ENCODE measurements around the gene COA3. TPM values are rescaled to one million over a fixed set of nuclear protein-coding genes. Genes with fewer than 3 reads are reported as not detected.

COA3 gene
- total and polyA plus RNA-seq, 2 donors (not counting 1 experiment from before 2014, with no cell fraction given): 53.5 to 80.3 TPM

GRCh38 chr17:42792545-42792944 is 6.0 kb downstream of the COA3 start:
- H3K9ac ChIP-seq (ENCODE audit: insufficient read depth, low read length): no peak overlapping the region
- no peak overlapping the region for H3K4me3 ChIP-seq (replicated peaks in 1 of 4; ENCODE audit: control extremely low read depth in 1 of 4, insufficient read depth in 1 of 4, low read depth in 3 of 4, low read length in 4 of 4)
- no peak for DNase-seq (ENCODE audit: low read depth in 2 of 2)
- H3K4me2 ChIP-seq (ENCODE audit: extremely low read depth, insufficient read depth, low read length): no peak overlapping the region
- H3K79me2 ChIP-seq (ENCODE audit: control insufficient read depth, insufficient read depth, low read length): peaks cover under 1% of the 10 kb centered on the region
- H3K36me3 ChIP-seq (ENCODE audit: control insufficient read depth, insufficient read depth, low read length): peaks cover 5% of the 10 kb centered on the region
- H2AFZ ChIP-seq (ENCODE audit: low read length): no peak overlapping the region
- H3K9me3 ChIP-seq (ENCODE audit: control insufficient read depth, insufficient read depth, low read depth, low read length): no peaks in the 10 kb centered on the region
- no peaks in the 10 kb centered on the region for H3K4me1 ChIP-seq (ENCODE audit: control insufficient read depth, extremely low read depth, insufficient read depth, low read length)
- TF ChIP-seq, protein P1, sequence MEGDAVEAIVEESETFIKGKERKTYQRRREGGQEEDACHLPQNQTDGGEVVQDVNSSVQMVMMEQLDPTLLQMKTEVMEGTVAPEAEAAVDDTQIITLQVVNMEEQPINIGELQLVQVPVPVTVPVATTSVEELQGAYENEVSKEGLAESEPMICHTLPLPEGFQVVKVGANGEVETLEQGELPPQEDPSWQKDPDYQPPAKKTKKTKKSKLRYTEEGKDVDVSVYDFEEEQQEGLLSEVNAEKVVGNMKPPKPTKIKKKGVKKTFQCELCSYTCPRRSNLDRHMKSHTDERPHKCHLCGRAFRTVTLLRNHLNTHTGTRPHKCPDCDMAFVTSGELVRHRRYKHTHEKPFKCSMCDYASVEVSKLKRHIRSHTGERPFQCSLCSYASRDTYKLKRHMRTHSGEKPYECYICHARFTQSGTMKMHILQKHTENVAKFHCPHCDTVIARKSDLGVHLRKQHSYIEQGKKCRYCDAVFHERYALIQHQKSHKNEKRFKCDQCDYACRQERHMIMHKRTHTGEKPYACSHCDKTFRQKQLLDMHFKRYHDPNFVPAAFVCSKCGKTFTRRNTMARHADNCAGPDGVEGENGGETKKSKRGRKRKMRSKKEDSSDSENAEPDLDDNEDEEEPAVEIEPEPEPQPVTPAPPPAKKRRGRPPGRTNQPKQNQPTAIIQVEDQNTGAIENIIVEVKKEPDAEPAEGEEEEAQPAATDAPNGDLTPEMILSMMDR (conservative IDR thresholded peaks at IDR 0.05 in 1 of 2, IDR thresholded peaks at IDR 0.05 in 1 of 2; ENCODE audit: low read depth in 1 of 2, low read length in 2 of 2): no peak
- no peak for TF ChIP-seq EZH2 (IDR thresholded peaks at IDR 0.05; ENCODE audit: low read length, missing control alignments)
- no peaks in the 10 kb centered on the region for H3K27me3 ChIP-seq (ENCODE audit: control insufficient read depth, insufficient read depth, low read length)
- no peaks in the 10 kb centered on the region for H4K20me1 ChIP-seq (ENCODE audit: control insufficient read depth, extremely low read depth, insufficient read depth, low read length)
- H3K27ac ChIP-seq (ENCODE audit: insufficient read depth, low read length): no peak overlapping the region

- Histone ChIP-seq H3K9ac (ENCODE audit: insufficient read depth, low read length) (no peak overlapping the region), H3K9me3 (ENCODE audit: control insufficient read depth, insufficient read depth, low read depth, low read length) (no peaks in the 10 kb centered on the region), H3K4me2 (ENCODE audit: extremely low read depth, insufficient read depth, low read length) (no peak overlapping the region), H3K4me3 (replicated peaks in 1 of 4; ENCODE audit: control extremely low read depth in 1 of 4, insufficient read depth in 1 of 4, low read depth in 3 of 4, low read length in 4 of 4) (no peak overlapping the region), H3K4me1 (ENCODE audit: control insufficient read depth, extremely low read depth, insufficient read depth, low read length) (no peaks in the 10 kb centered on the region), H3K27ac (ENCODE audit: insufficient read depth, low read length) (no peak overlapping the region), H2AFZ (ENCODE audit: low read length) (no peak overlapping the region), H3K27me3 (ENCODE audit: control insufficient read depth, insufficient read depth, low read length) (no peaks in the 10 kb centered on the region), H4K20me1 (ENCODE audit: control insufficient read depth, extremely low read depth, insufficient read depth, low read length) (no peaks in the 10 kb centered on the region), H3K79me2 (ENCODE audit: control insufficient read depth, insufficient read depth, low read length) (no peaks in the 10 kb centered on the region), H3K36me3 (ENCODE audit: control insufficient read depth, insufficient read depth, low read length) (peaks cover 5% of the 10 kb centered on the region)
- no peak for TF ChIP-seq EZH2 (IDR thresholded peaks at IDR 0.05; ENCODE audit: low read length, missing control alignments)
- TF ChIP-seq, protein P1 (conservative IDR thresholded peaks at IDR 0.05 in 1 of 2, IDR thresholded peaks at IDR 0.05 in 1 of 2; ENCODE audit: low read depth in 1 of 2, low read length in 2 of 2): no peak
- no peak for DNase-seq (ENCODE audit: low read depth in 2 of 2)
Observed at GRCh38 chr17:42791948-42792347, 6.6 kb downstream of the COA3 start.

GRCh38 chr17:42787266-42787665 is 11.2 kb downstream of the COA3 start:
- Histone ChIP-seq H4K20me1 (ENCODE audit: control insufficient read depth, extremely low read depth, insufficient read depth, low read length) (no peaks in the 10 kb centered on the region), H3K79me2 (ENCODE audit: control insufficient read depth, insufficient read depth, low read length) (no peaks in the 10 kb centered on the region), H3K9me3 (ENCODE audit: control insufficient read depth, insufficient read depth, low read depth, low read length) (no peaks in the 10 kb centered on the region), H3K9ac (ENCODE audit: insufficient read depth, low read length) (no peak overlapping the region), H3K27ac (ENCODE audit: insufficient read depth, low read length) (no peak overlapping the region), H3K4me1 (ENCODE audit: control insufficient read depth, extremely low read depth, insufficient read depth, low read length) (peaks cover 9% of the 10 kb centered on the region), H3K4me2 (ENCODE audit: extremely low read depth, insufficient read depth, low read length) (no peak overlapping the region), H3K27me3 (ENCODE audit: control insufficient read depth, insufficient read depth, low read length) (peaks cover 7% of the 10 kb centered on the region), H3K4me3 (replicated peaks in 1 of 4; ENCODE audit: control extremely low read depth in 1 of 4, insufficient read depth in 1 of 4, low read depth in 3 of 4, low read length in 4 of 4) (no peak overlapping the region), H3K36me3 (ENCODE audit: control insufficient read depth, insufficient read depth, low read length) (peaks cover 1% of the 10 kb centered on the region), H2AFZ (ENCODE audit: low read length) (no peak overlapping the region)
- TF ChIP-seq, protein P1 (conservative IDR thresholded peaks at IDR 0.05 in 1 of 2, IDR thresholded peaks at IDR 0.05 in 1 of 2; ENCODE audit: low read depth in 1 of 2, low read length in 2 of 2): no peak
- TF ChIP-seq EZH2 (IDR thresholded peaks at IDR 0.05; ENCODE audit: low read length, missing control alignments): no peak
- DNase-seq (ENCODE audit: low read depth in 2 of 2): no peak
